Measurements from ENCODE around the gene FMO4.
"Not testable (repeated sequence)": the region's sequence is repeated elsewhere in the genome, so short reads cannot be mapped to it uniquely, and the experiment has no call there.

FMO4 gene

GRCh38 chr1:171334024-171334640, 20.1 kb downstream of the FMO4 start:
- DNase-seq (ENCODE audit: extremely low read depth, low read depth), result no peak
- TF ChIP-seq CTCF (IDR thresholded peaks at IDR 0.05; ENCODE audit: low read depth, low read length), result no peak

- no peak for DNase-seq (ENCODE audit: extremely low read depth, low read depth)
- TF ChIP-seq CTCF (IDR thresholded peaks at IDR 0.05; ENCODE audit: low read depth, low read length), result no peak
Observed at GRCh38 chr1:171335964-171336363, 22.0 kb downstream of the FMO4 start.

GRCh38 chr1:171339345-171339744, 25.4 kb downstream of the FMO4 start:
- DNase-seq (ENCODE audit: extremely low read depth, low read depth), result not testable (repeated sequence)

GRCh38 chr1:171343727-171344472, 29.9 kb downstream of the FMO4 start:
- no peak for DNase-seq (ENCODE audit: extremely low read depth, low read depth)
- TF ChIP-seq CTCF (IDR thresholded peaks at IDR 0.05; ENCODE audit: low read depth, low read length), result no peak

GRCh38 chr1:171344473-171344820, 30.5 kb downstream of the FMO4 start:
- DNase-seq (ENCODE audit: extremely low read depth, low read depth), result no peak
- TF ChIP-seq CTCF (IDR thresholded peaks at IDR 0.05; ENCODE audit: low read depth, low read length), result no peak

- TF ChIP-seq CTCF (IDR thresholded peaks at IDR 0.05; ENCODE audit: low read depth, low read length), result no peak
- DNase-seq (ENCODE audit: extremely low read depth, low read depth), result no peak
Observed at GRCh38 chr1:171345536-171345935, 31.6 kb downstream of the FMO4 start.

GRCh38 chr1:171346881-171347280, 32.9 kb downstream of the FMO4 start:
- DNase-seq (ENCODE audit: extremely low read depth, low read depth), result no peak
- TF ChIP-seq CTCF (IDR thresholded peaks at IDR 0.05; ENCODE audit: low read depth, low read length), result no peak

- DNase-seq (ENCODE audit: extremely low read depth, low read depth), result no peak
Observed at GRCh38 chr1:171350594-171350993, 36.6 kb downstream of the FMO4 start.

More at GRCh38 chr1:171350594-171350993, 36.6 kb downstream of the FMO4 start:
- TF ChIP-seq CTCF (IDR thresholded peaks at IDR 0.05; ENCODE audit: low read depth, low read length), result no peak
